Measurements from ENCODE around the gene SOX13. TPM values are rescaled to one million over a fixed set of nuclear protein-coding genes. Genes with fewer than 3 reads are reported as not detected.

SOX13 gene
- total RNA-seq, 1 donor, result 0.81 TPM

DNA sequence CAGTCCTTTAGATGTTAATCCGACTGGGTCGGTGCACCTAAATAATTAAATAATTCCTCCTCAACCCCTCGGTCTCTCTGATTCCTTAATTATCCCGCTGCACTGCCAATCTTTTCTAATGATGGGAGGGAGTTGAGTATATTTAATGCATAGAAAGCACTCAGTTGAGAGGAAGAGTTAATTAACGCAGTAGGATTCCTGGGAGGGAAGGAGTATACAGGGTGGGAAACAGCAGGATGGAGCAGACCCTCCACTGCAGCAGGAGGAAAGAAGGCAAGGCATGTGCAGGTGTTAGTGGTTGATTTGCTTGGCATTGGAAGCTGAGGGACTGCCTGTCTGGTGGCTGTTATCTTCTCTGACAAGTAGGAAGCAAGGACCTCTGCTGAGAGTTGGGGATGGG is 103.1 kb downstream of the SOX13 start:
- no peak for DNase-seq (ENCODE audit: low read depth in 2 of 3, low spot score in 2 of 3)

- DNase-seq (ENCODE audit: low read depth in 2 of 3, low spot score in 2 of 3), result peak in 2 of 3 donors; percentile 40 to 43
Observed at GRCh38 chr1:204177133-204177532, 104.2 kb downstream of the SOX13 start.

Other genes starting within 250 kb of the SOX13 start
- gene SNRPE, start 211.5 kb upstream of the SOX13 start, total RNA-seq, result 53.9 TPM
- 8.3 TPM for gene ETNK2, start 78.9 kb downstream of the SOX13 start, total RNA-seq
- 8.3 TPM for gene REN, start 93.2 kb downstream of the SOX13 start, total RNA-seq
- under 0.01 TPM for gene KISS1, start 123.4 kb downstream of the SOX13 start, total RNA-seq
- gene GOLT1A, start 140.9 kb downstream of the SOX13 start, total RNA-seq, result 0.54 TPM